ENCODE measurements around the gene AP1M2.

AP1M2 gene

DNA sequence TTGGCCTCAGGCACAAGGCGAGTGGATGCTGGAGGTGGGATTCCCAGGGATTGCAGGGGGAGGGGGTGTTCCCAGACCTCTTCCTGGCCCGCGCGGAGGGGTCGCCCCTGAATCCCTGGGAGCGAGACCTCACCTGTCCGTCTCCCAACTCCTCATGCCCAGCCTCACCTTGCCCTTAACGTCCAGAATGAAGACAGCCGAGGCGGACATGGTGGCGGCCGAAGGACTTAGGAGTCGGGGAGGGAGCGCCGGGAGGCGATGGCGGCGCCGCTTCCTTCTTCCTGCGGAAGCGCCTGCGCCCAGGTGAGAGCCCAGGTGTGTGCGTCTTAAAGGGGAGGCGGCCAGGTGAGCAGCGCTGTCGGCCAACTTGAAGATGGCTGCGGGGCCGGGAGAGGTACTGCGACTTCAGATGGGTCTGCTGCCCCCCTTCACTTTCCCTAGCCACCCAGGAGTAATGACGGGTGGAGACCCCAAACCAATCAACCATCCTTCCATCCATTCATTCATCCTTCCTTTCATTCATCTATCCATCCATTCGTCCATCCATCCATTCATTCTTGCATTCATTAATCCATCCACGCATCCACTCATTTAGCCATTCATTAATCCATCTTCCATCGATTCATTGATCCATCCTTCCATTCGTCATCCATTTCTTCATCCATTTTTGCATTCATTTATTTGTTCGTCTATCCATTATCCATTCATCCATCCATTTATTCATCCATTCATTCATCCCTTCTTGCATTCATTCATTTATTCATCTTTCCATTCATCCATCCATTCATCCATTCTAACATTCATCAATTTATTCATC is at the start of gene AP1M2:
TSS of gene AP1M2 (minus strand) at position 291 of the 817 bp plus-strand sequence. CDS start at position 210, 81 bp downstream.
- peaks cover 22% of the 10 kb centered on the region for H3K27me3 Mint-ChIP-seq
- H3K4me1 Mint-ChIP-seq (ENCODE audit: low read depth): no peaks in the 10 kb centered on the region
- no peaks in the 10 kb centered on the region for H3K36me3 Mint-ChIP-seq (ENCODE audit: low read depth)
- no peaks in the 10 kb centered on the region for H3K9me3 Mint-ChIP-seq
- no peak within 1 kb of the TSS for H3K4me3 Mint-ChIP-seq
- intact Hi-C loops (cut with micrococcal nuclease): no loop called here
- no peak within 1 kb of the TSS for H3K27ac Mint-ChIP-seq

GRCh38 chr19:10636304-10636972 is 49.3 kb upstream of the AP1M2 start:
- peaks cover 3% of the 10 kb centered on the region for H3K27me3 Mint-ChIP-seq
- intact Hi-C loops (cut with micrococcal nuclease): no loop called here
- H3K27ac Mint-ChIP-seq: peak overlapping the region; percentile 51
- H3K4me3 Mint-ChIP-seq: no peak overlapping the region
- no peaks in the 10 kb centered on the region for H3K9me3 Mint-ChIP-seq
- peaks cover 8% of the 10 kb centered on the region for H3K36me3 Mint-ChIP-seq (ENCODE audit: low read depth)
- H3K4me1 Mint-ChIP-seq (ENCODE audit: low read depth): peaks cover 47% of the 10 kb centered on the region

- no peaks in the 10 kb centered on the region for H3K27me3 Mint-ChIP-seq
- H3K36me3 Mint-ChIP-seq (ENCODE audit: low read depth): peaks cover 15% of the 10 kb centered on the region
- no peak overlapping the region for H3K4me3 Mint-ChIP-seq
- H3K4me1 Mint-ChIP-seq (ENCODE audit: low read depth): peaks cover 47% of the 10 kb centered on the region
- intact Hi-C loops (cut with micrococcal nuclease): no loop called here
- no peaks in the 10 kb centered on the region for H3K9me3 Mint-ChIP-seq
- peak overlapping the region; percentile 51 for H3K27ac Mint-ChIP-seq
Observed at GRCh38 chr19:10634963-10635362, 47.9 kb upstream of the AP1M2 start.

DNA sequence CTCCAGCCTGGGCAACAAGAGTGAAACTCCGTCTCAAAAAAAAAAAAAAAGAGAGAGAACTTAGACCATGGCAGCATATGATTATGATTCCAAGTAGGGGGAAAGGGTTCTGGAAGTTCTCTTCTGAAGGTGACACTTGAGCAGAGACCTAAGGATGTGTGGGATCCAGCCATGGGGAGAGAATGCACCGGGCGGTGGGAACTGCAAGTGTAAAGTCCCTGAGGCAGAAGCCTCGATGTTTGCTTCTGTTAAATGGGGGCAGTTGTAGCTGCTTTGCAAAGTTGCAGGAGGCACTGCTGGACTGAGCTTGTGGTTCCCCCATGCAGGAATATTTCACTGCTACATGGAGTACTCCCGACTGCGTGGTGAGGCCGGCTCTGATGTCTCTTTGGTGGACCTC is 47.3 kb upstream of the AP1M2 start:
- no peak overlapping the region for H3K27ac Mint-ChIP-seq
- H3K4me3 Mint-ChIP-seq: no peak overlapping the region
- H3K36me3 Mint-ChIP-seq (ENCODE audit: low read depth): peaks cover 15% of the 10 kb centered on the region
- peaks cover 44% of the 10 kb centered on the region for H3K4me1 Mint-ChIP-seq (ENCODE audit: low read depth)
- H3K27me3 Mint-ChIP-seq: no peaks in the 10 kb centered on the region
- no peaks in the 10 kb centered on the region for H3K9me3 Mint-ChIP-seq
- intact Hi-C loops (cut with micrococcal nuclease): no loop called here

DNA sequence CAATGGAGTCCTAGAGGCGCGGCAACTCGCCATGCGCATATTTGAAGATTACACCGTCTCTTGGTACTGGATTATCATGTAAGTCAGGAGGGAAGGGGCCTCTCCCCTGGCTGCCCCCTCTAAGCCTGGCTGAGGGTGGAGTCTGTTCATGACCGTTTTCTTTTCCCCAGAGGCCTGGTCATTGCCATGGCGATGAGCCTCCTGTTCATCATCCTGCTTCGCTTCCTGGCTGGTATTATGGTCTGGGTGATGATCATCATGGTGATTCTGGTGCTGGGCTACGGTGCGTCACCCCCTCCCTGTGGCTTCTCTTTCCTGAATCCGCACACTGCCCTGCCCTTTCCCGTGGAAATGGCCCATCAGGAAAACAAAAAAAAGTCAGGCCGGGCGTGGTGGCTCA is 44.8 kb upstream of the AP1M2 start:
- H3K4me1 Mint-ChIP-seq (ENCODE audit: low read depth): peaks cover 24% of the 10 kb centered on the region
- no peaks in the 10 kb centered on the region for H3K9me3 Mint-ChIP-seq
- H3K36me3 Mint-ChIP-seq (ENCODE audit: low read depth): peaks cover 15% of the 10 kb centered on the region
- no peaks in the 10 kb centered on the region for H3K27me3 Mint-ChIP-seq
- intact Hi-C loops (cut with micrococcal nuclease): no loop called here
- no peak overlapping the region for H3K4me3 Mint-ChIP-seq
- H3K27ac Mint-ChIP-seq: no peak overlapping the region

GRCh38 chr19:10625762-10626138 is 38.6 kb upstream of the AP1M2 start:
- peaks cover 8% of the 10 kb centered on the region for H3K27me3 Mint-ChIP-seq
- intact Hi-C loops (cut with micrococcal nuclease): no loop called here
- H3K27ac Mint-ChIP-seq: no peak overlapping the region

GRCh38 chr19:10625003-10625761 is 38.1 kb upstream of the AP1M2 start, which contains the start of gene SLC44A2:
TSS of gene SLC44A2 (plus strand) at chr19:10625553. CDS start at chr19:10625634, 81 bp downstream.
- Mint-ChIP-seq H3K27ac (no peak within 1 kb of the TSS), H3K4me1 (ENCODE audit: low read depth) (peaks cover 9% of the 10 kb centered on the region), H3K4me3 (peak within 1 kb of the TSS; percentile 32), H3K9me3 (no peaks in the 10 kb centered on the region), H3K36me3 (ENCODE audit: low read depth) (no peaks in the 10 kb centered on the region), H3K27me3 (peaks cover 8% of the 10 kb centered on the region)
- intact Hi-C loops (cut with micrococcal nuclease): no loop called here

More at GRCh38 chr19:10625762-10626138, 38.6 kb upstream of the AP1M2 start:
- no peak overlapping the region for H3K4me3 Mint-ChIP-seq
- no peaks in the 10 kb centered on the region for H3K36me3 Mint-ChIP-seq (ENCODE audit: low read depth)
- peaks cover 9% of the 10 kb centered on the region for H3K4me1 Mint-ChIP-seq (ENCODE audit: low read depth)
- no peaks in the 10 kb centered on the region for H3K9me3 Mint-ChIP-seq

DNA sequence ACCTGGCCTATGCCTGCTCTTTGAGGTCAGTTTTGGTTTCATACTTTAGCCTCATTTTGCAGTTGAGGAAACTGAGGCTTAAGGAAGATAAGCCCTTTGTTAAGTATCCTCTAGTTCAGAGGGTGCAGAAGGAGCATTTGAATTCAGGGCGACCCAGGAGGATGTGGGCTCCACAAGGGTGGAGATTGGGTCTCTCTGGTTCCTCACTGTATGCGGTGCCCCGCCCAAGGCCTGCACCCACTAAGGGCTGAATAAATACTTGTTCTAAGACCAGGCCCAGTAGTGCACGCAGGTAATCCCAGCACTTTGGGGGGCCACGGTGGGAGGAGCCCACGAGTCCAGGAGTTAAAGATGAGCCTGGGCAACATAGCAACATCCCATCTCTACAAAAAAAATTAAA is 37.5 kb upstream of the AP1M2 start:
- peaks cover 9% of the 10 kb centered on the region for H3K4me1 Mint-ChIP-seq (ENCODE audit: low read depth)
- H3K9me3 Mint-ChIP-seq: no peaks in the 10 kb centered on the region
- intact Hi-C loops (cut with micrococcal nuclease): no loop called here
- H3K27ac Mint-ChIP-seq: no peak overlapping the region
- H3K4me3 Mint-ChIP-seq: no peak overlapping the region
- no peaks in the 10 kb centered on the region for H3K36me3 Mint-ChIP-seq (ENCODE audit: low read depth)
- H3K27me3 Mint-ChIP-seq: peaks cover 8% of the 10 kb centered on the region

DNA sequence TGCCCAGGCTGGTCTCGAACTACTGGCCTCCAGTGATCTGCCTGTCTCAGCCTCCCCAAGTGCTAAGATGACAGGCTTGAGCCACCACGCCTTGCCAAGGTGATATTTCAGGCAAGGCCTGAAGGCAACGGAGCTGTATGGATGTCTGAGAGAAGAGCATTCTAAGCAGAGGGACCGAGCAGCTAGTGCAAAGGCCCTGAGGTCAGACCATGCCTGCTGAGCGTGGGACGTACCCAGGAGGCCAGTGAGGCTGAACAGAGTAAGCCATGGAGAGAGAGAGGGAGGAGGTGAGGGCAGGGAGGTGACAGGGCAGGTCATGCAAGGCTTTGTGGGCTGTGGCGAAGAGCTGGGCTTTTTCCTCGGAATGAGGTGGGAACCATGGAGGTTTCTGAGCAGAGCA is 34.9 kb upstream of the AP1M2 start:
- no peaks in the 10 kb centered on the region for H3K9me3 Mint-ChIP-seq
- H3K4me3 Mint-ChIP-seq: no peak overlapping the region
- no peaks in the 10 kb centered on the region for H3K36me3 Mint-ChIP-seq (ENCODE audit: low read depth)
- peaks cover 9% of the 10 kb centered on the region for H3K4me1 Mint-ChIP-seq (ENCODE audit: low read depth)
- intact Hi-C loops (cut with micrococcal nuclease): no loop called here
- H3K27me3 Mint-ChIP-seq: peaks cover 8% of the 10 kb centered on the region
- H3K27ac Mint-ChIP-seq: no peak overlapping the region

DNA sequence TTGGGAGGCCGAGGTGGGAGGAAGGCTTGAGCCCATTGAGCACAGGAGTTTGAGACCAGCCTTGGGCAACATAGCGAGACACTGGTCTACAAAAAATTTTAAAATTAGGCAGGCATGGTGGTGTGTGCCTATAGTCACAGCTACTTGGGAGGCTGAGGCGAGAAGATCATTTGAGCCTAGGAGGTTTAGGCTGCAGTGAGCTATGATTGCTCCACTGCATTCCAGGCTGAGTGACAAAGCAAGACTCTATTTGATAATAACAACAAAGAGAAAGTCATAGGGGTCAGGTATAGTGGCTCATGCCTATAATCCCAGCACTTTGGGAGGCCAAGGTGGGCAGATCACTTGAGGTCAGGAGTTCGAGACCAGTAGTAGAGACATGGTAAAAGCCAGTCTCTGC is 33.7 kb upstream of the AP1M2 start:
- Mint-ChIP-seq H3K4me3 (no peak overlapping the region), H3K27ac (no peak overlapping the region), H3K4me1 (ENCODE audit: low read depth) (peaks cover 9% of the 10 kb centered on the region)

DNA sequence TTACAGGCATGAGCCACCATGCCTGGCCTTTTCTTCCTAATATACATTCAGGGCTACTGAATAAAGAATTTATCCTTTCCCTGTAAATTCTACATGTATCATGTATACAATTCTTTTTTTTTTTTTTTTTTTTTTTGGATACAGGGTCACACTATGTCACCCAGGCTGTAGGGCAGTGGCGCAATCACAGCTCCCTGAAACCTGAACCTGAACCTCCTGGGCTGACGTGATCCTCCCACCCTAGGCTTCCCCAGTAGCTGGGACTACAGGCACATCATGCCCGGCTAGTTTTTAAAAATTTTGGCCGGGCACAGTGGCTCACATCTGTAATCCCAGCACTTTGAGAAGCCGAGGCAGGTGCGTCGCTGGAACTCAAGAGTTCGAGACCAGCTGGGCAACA is 31.7 kb upstream of the AP1M2 start:
- no peak overlapping the region for H3K4me3 Mint-ChIP-seq
- H3K27ac Mint-ChIP-seq: no peak overlapping the region
- intact Hi-C loops (cut with micrococcal nuclease): no loop called here
- no peaks in the 10 kb centered on the region for H3K27me3 Mint-ChIP-seq
- H3K4me1 Mint-ChIP-seq (ENCODE audit: low read depth): peaks cover 6% of the 10 kb centered on the region
- no peaks in the 10 kb centered on the region for H3K36me3 Mint-ChIP-seq (ENCODE audit: low read depth)
- no peaks in the 10 kb centered on the region for H3K9me3 Mint-ChIP-seq

More for the DNA sequence above, 33.7 kb upstream of the AP1M2 start:
- intact Hi-C loops (cut with micrococcal nuclease): no loop called here
- Mint-ChIP-seq H3K9me3 (no peaks in the 10 kb centered on the region), H3K36me3 (ENCODE audit: low read depth) (no peaks in the 10 kb centered on the region), H3K27me3 (peaks cover 4% of the 10 kb centered on the region)

- Mint-ChIP-seq H3K27ac (peak overlapping the region; percentile 28), H3K4me1 (ENCODE audit: low read depth) (peaks cover 10% of the 10 kb centered on the region), H3K36me3 (ENCODE audit: low read depth) (no peaks in the 10 kb centered on the region), H3K4me3 (no peak overlapping the region), H3K27me3 (no peaks in the 10 kb centered on the region), H3K9me3 (no peaks in the 10 kb centered on the region)
- intact Hi-C loops (cut with micrococcal nuclease): no loop called here
Observed at GRCh38 chr19:10617409-10618121, 30.5 kb upstream of the AP1M2 start.

- Mint-ChIP-seq H3K4me3 (peak overlapping the region; percentile 4), H3K27me3 (no peaks in the 10 kb centered on the region), H3K27ac (no peak overlapping the region), H3K4me1 (ENCODE audit: low read depth) (peaks cover 11% of the 10 kb centered on the region), H3K9me3 (no peaks in the 10 kb centered on the region), H3K36me3 (ENCODE audit: low read depth) (no peaks in the 10 kb centered on the region)
- intact Hi-C loops (cut with micrococcal nuclease): no loop called here
Observed at GRCh38 chr19:10615429-10616023, 28.4 kb upstream of the AP1M2 start.
